Panc1 (cell line): ENCODE results near the gene ARHGAP8. TPM values are rescaled to one million over a fixed set of nuclear protein-coding genes. Genes with fewer than 3 reads are reported as not detected.

ENCODE experiments used
- ATAC-seq: fragments of 200-7000 bp; cut with Tn5 transposase; 2 replicates; pipeline ENCODE4 v1.9.1; 2020; ENCODE audit warnings: mild to moderate bottlenecking, moderate library complexity
- BruUV-seq: library from RNA; stranded (reverse); fragments of 400-500 nt; replicated peaks from 2 replicates; lab custom pipeline; 2021; lab: Mats Ljungman, UMichigan
- CTCF ChIA-PET: fragments of 300-600 bp; sonication (Branson Sonifier 250); formaldehyde crosslinking; loops from one replicate; lab custom pipeline; 2022; ENCODE audit warnings: antibody characterized with exemption; lab: Charles Lee
- POLR2A ChIA-PET: fragments of 300-600 bp; sonication (Branson Sonifier 250); formaldehyde crosslinking; loops from one replicate; lab custom pipeline; 2022; ENCODE audit warnings: antibody characterized with exemption; lab: Charles Lee
- DNase-seq: peaks from one replicate; pipeline ENCODE4 v3.0.0-alpha.2; 2010; ENCODE audit warnings: low read depth, low spot score
- H3K27ac ChIP-seq: 2 replicates; pipeline ENCODE4 v1.5.1; 2011; ENCODE audit warnings: mild to moderate bottlenecking, low read length, inconsistent platforms
- H3K27me3 ChIP-seq: fragments of 200-500 bp; sonication (Bioruptor generic); 2 replicates; pipeline ENCODE4 v1.6.0; 2014; ENCODE audit warnings: low read length, inconsistent platforms; ENCODE audit not compliant: control insufficient read depth, insufficient read depth
- H3K36me3 ChIP-seq: fragments of 200-500 bp; sonication (Bioruptor generic); 2 replicates; pipeline ENCODE4 v1.5.1; 2014; ENCODE audit warnings: inconsistent platforms, mild to moderate bottlenecking, low read length, moderate library complexity; ENCODE audit not compliant: control insufficient read depth, insufficient read depth
- H3K4me1 ChIP-seq: 2 replicates; pipeline ENCODE4 v1.5.1; 2011; ENCODE audit warnings: inconsistent platforms, mild to moderate bottlenecking, low read length, moderate library complexity; ENCODE audit not compliant: control insufficient read depth, insufficient read depth
- H3K4me3 ChIP-seq, 2 experiments: 2 replicates each; pipeline ENCODE4 v1.5.1; 2011 to 2012; ENCODE audit warnings: low read depth in 2 of 2, low read length in 2 of 2, mild to moderate bottlenecking in 2 of 2, inconsistent platforms in 1 of 2, moderate library complexity in 1 of 2
- H3K9me3 ChIP-seq: fragments of 200-500 bp; sonication (Bioruptor generic); 2 replicates; pipeline ENCODE4 v1.5.1; 2014; ENCODE audit warnings: low read depth, mild to moderate bottlenecking, inconsistent platforms, low read length, moderate library complexity; ENCODE audit not compliant: control insufficient read depth, insufficient read depth
- POLR2AphosphoS5 ChIP-seq: IDR thresholded peaks from 2 replicates; pipeline ENCODE4 v1.6.1; 2012; ENCODE audit warnings: mild to moderate bottlenecking, low read depth, low read length, moderate library complexity
- SIN3A ChIP-seq: IDR thresholded peaks from 2 replicates; pipeline ENCODE4 v1.6.1; 2012; ENCODE audit warnings: low read depth, mild to moderate bottlenecking, low read length, moderate library complexity, borderline replicate concordance; ENCODE audit not compliant: insufficient read depth
- TCF7L2 ChIP-seq: IDR thresholded peaks from 2 replicates; pipeline ENCODE4 v1.6.1; 2011; ENCODE audit warnings: mild to moderate bottlenecking, low read depth, low read length, inconsistent platforms
- in situ Hi-C: cut with HindIII; loops from 2 replicates; pipeline ENCODE4 v1.10.0; 2016; ENCODE audit warnings: low sequenced_read_pairs, low pct_unique_long_range_greater_than_20kb
- intact Hi-C: fragments of 100-400 bp; cut with micrococcal nuclease; formaldehyde crosslinking; loops from one replicate; pipeline ENCODE4 v1.10.0; 2022; ENCODE audit not compliant: unreplicated experiment
- total RNA-seq: library from RNA; stranded (reverse); gene quantifications from one replicate; pipeline ENCODE4 v1.2.1, GENCODE V29; 2021; ENCODE audit not compliant: unreplicated experiment
- TF ChIP-seq, protein P1 (sequence below), 2 experiments: IDR thresholded peaks; 2 replicates each; pipeline ENCODE4 v1.6.1; 2011 to 2012; ENCODE audit warnings: low read depth in 2 of 2, control low read depth in 1 of 2, low read length in 1 of 2, mild to moderate bottlenecking in 1 of 2, moderate library complexity in 1 of 2; ENCODE audit not compliant: insufficient read depth in 1 of 2
- TF ChIP-seq, protein P2 (sequence below): fragments of 450-650 bp; IDR thresholded peaks from 2 replicates; pipeline ENCODE4 v1.5.1; 2017; ENCODE audit warnings: mild to moderate bottlenecking

ARHGAP8 gene
- total RNA-seq, 1 experiment from 2014 or later = 9.2 TPM

DNA sequence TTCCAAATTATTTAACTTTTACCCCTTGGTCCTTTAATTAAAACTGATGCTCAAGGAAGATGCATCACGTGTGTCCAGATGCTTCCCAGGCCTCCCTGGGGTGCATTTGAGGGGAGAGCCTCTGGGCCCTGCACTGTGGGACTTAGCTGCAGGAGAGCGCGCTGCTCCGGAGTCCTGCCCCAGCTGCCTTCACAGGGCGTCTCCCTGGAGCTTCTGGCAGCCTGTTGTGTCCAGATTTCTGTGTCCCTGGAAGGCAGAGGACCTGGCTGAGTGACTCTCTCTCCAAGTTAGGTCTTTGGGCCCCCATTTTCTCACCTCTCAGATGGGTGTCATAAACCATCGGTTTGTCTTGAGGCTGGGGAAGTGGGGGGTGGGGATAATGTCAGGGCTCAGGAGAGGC is 3.0 kb downstream of the ARHGAP8 start:
- no peak for DNase-seq
- Histone ChIP-seq H3K27ac (no peak overlapping the region), H3K9me3 (no peaks in the 10 kb centered on the region), H3K36me3 (no peaks in the 10 kb centered on the region; the same call in 1 of the 2 replicates), H3K4me1 (peaks cover 13% of the 10 kb centered on the region), H3K4me3 (no peak overlapping the region), H3K27me3 (no peaks in the 10 kb centered on the region)
- BruUV-seq = no TSS peak
- ChIA-PET POLR2A (no interaction called here), CTCF (no interaction called here)
- intact Hi-C loops = no loop called here
- TF ChIP-seq POLR2AphosphoS5 = no peak
- TF ChIP-seq, protein P1, sequence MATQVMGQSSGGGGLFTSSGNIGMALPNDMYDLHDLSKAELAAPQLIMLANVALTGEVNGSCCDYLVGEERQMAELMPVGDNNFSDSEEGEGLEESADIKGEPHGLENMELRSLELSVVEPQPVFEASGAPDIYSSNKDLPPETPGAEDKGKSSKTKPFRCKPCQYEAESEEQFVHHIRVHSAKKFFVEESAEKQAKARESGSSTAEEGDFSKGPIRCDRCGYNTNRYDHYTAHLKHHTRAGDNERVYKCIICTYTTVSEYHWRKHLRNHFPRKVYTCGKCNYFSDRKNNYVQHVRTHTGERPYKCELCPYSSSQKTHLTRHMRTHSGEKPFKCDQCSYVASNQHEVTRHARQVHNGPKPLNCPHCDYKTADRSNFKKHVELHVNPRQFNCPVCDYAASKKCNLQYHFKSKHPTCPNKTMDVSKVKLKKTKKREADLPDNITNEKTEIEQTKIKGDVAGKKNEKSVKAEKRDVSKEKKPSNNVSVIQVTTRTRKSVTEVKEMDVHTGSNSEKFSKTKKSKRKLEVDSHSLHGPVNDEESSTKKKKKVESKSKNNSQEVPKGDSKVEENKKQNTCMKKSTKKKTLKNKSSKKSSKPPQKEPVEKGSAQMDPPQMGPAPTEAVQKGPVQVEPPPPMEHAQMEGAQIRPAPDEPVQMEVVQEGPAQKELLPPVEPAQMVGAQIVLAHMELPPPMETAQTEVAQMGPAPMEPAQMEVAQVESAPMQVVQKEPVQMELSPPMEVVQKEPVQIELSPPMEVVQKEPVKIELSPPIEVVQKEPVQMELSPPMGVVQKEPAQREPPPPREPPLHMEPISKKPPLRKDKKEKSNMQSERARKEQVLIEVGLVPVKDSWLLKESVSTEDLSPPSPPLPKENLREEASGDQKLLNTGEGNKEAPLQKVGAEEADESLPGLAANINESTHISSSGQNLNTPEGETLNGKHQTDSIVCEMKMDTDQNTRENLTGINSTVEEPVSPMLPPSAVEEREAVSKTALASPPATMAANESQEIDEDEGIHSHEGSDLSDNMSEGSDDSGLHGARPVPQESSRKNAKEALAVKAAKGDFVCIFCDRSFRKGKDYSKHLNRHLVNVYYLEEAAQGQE (IDR thresholded peaks at IDR 0.05; ENCODE audit: insufficient read depth in 1 of 2, low read depth in 2 of 2, low read length in 1 of 2) = no peak
- TF ChIP-seq TCF7L2 = no peak
- TF ChIP-seq SIN3A = no peak
- TF ChIP-seq, protein P2, sequence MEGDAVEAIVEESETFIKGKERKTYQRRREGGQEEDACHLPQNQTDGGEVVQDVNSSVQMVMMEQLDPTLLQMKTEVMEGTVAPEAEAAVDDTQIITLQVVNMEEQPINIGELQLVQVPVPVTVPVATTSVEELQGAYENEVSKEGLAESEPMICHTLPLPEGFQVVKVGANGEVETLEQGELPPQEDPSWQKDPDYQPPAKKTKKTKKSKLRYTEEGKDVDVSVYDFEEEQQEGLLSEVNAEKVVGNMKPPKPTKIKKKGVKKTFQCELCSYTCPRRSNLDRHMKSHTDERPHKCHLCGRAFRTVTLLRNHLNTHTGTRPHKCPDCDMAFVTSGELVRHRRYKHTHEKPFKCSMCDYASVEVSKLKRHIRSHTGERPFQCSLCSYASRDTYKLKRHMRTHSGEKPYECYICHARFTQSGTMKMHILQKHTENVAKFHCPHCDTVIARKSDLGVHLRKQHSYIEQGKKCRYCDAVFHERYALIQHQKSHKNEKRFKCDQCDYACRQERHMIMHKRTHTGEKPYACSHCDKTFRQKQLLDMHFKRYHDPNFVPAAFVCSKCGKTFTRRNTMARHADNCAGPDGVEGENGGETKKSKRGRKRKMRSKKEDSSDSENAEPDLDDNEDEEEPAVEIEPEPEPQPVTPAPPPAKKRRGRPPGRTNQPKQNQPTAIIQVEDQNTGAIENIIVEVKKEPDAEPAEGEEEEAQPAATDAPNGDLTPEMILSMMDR = no peak
- in situ Hi-C loops = no loop called here
- no peak for ATAC-seq

DNA sequence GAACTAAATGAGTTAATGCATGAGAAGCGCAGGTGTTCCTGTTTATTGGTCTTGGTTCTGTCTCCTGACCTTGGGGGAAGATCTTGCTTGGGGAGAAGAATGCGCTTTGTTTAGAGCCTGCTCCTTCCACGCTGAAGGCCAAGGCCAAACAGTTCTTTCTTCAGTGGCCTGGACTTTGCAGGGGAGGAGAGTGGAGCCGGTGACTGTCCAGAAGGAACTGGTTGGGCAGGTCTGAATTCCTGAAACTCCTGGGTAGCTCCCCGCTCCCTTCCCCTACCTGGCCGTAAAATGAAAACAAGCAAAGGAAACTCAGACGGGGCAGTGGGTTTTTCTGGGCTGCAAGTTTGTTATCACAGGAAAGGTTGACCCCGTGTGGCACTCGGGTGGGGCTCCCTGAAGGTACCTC is 3.6 kb downstream of the ARHGAP8 start:
- ATAC-seq = no peak
- CTCF ChIA-PET = no interaction called here
- POLR2A ChIA-PET = no interaction called here
- Histone ChIP-seq H3K36me3 (no peaks in the 10 kb centered on the region; the same call in 1 of the 2 replicates), H3K4me1 (peaks cover 13% of the 10 kb centered on the region), H3K27ac (no peak overlapping the region), H3K9me3 (no peaks in the 10 kb centered on the region), H3K4me3 (no peak overlapping the region), H3K27me3 (no peaks in the 10 kb centered on the region)
- TF ChIP-seq TCF7L2 = no peak
- no peak for DNase-seq
- intact Hi-C loops = no loop called here
- in situ Hi-C loops = no loop called here
- no TSS peak for BruUV-seq

DNA sequence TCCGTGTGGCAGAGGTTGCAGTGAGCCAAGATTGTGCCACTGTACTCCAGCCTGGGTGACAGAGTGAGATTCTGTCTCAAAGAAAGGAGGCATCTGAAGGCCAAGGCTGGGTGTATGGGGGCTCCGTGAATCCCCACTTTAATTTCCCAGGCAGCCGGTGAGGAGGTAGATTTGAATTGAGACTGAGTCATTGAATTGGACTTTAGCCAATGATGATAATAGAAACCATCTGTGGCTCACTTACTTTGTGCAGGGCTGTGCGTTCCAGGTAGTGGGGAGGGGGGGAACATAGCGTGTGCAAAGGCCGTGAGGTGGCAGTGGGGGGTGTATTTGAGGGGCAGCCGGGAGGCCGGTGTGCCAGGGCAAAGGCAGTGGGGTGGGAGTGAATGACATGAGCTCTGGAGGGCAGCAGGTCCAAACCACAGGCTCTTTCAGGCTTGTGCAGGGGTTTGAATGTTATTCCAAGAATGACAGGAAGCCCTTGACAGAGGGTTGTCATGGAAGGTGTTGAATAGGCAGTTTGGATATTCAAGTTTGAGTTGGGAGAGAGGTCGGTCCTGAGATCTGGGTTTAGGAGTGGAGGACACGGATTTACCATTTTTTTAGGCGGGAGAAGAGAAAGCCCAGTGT is 6.1 kb downstream of the ARHGAP8 start:
- no TSS peak for BruUV-seq
- no peak overlapping the region for H3K4me3 ChIP-seq
- no peak for DNase-seq
- POLR2A ChIA-PET = no interaction called here
- H3K27ac ChIP-seq = no peak overlapping the region
- CTCF ChIA-PET = no interaction called here
- no peaks in the 10 kb centered on the region for H3K9me3 ChIP-seq
- H3K27me3 ChIP-seq = no peaks in the 10 kb centered on the region
- intact Hi-C loops = no loop called here
- H3K36me3 ChIP-seq = no peaks in the 10 kb centered on the region
- in situ Hi-C loops = no loop called here
- TF ChIP-seq TCF7L2 (no peak), POLR2AphosphoS5 (no peak), SIN3A (no peak)
- TF ChIP-seq, protein P2 = no peak
- TF ChIP-seq, protein P1 (IDR thresholded peaks at IDR 0.05; ENCODE audit: insufficient read depth in 1 of 2, low read depth in 2 of 2, low read length in 1 of 2) = no peak
- peaks cover 13% of the 10 kb centered on the region for H3K4me1 ChIP-seq
- ATAC-seq = no peak
